Measurements from ENCODE around the gene RBMS3. TPM values are rescaled to one million over a fixed set of nuclear protein-coding genes. Genes with fewer than 3 reads are reported as not detected.

The RBMS3 gene
- total and polyA plus RNA-seq, 9 donors: 11.6 to 79.2 (median 63.1) TPM

GRCh38 chr3:29311795-29312194, 30.9 kb downstream of the RBMS3 start:
- TF ChIP-seq, protein P1, sequence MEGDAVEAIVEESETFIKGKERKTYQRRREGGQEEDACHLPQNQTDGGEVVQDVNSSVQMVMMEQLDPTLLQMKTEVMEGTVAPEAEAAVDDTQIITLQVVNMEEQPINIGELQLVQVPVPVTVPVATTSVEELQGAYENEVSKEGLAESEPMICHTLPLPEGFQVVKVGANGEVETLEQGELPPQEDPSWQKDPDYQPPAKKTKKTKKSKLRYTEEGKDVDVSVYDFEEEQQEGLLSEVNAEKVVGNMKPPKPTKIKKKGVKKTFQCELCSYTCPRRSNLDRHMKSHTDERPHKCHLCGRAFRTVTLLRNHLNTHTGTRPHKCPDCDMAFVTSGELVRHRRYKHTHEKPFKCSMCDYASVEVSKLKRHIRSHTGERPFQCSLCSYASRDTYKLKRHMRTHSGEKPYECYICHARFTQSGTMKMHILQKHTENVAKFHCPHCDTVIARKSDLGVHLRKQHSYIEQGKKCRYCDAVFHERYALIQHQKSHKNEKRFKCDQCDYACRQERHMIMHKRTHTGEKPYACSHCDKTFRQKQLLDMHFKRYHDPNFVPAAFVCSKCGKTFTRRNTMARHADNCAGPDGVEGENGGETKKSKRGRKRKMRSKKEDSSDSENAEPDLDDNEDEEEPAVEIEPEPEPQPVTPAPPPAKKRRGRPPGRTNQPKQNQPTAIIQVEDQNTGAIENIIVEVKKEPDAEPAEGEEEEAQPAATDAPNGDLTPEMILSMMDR (IDR thresholded peaks at IDR 0.05): no peak
- TF ChIP-seq POLR2A (IDR thresholded peaks at IDR 0.05): no peak
- TF ChIP-seq EP300 (IDR thresholded peaks at IDR 0.05): no peak
- no peaks in the 10 kb centered on the region for H3K36me3 ChIP-seq
- no peak overlapping the region for H3K4me3 ChIP-seq
- peak overlapping the region in 1 of 2 donors; percentile 9 for H3K27ac ChIP-seq
- 58 to 66% (median 62%) methylated on average over 3 of the region's 3 CpGs for WGBS, 3 donors
- H3K9me3 ChIP-seq: no peaks in the 10 kb centered on the region
- intact Hi-C loops (cut with DNase I): no loop called here
- H3K4me1 ChIP-seq (ENCODE audit: insufficient read depth): peaks cover 21% of the 10 kb centered on the region
- no peaks in the 10 kb centered on the region for H3K27me3 ChIP-seq
- no peak for DNase-seq

DNA sequence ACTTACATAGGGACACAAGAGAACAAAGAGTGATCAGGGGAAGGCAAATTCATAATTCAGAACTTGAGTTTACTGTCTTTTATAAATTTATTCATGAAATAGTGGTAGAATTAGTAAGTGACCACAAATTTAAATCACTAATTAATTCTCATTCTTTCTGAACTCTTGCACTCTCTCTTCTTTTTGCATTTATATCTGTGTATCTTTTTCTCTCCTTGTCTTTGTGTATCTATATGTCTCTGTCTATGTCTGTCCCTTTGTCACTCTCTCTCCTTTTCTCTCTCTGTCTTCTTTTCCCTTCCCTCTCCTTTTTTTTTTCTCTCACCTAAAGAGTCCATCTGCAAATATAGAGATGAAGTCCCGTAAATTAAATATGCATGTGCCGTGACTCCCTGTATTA, 31.5 kb downstream of the RBMS3 start:
- Histone ChIP-seq H3K4me3 (no peak overlapping the region), H3K9me3 (no peaks in the 10 kb centered on the region), H3K36me3 (no peaks in the 10 kb centered on the region), H3K27ac (no peak overlapping the region), H3K4me1 (ENCODE audit: insufficient read depth) (peaks cover 21% of the 10 kb centered on the region), H3K27me3 (no peaks in the 10 kb centered on the region)
- intact Hi-C loops (cut with DNase I): no loop called here
- DNase-seq: no peak
- 84 to 88% (median 85%) methylated on average over 2 of the region's 2 CpGs for WGBS, 3 donors
- TF ChIP-seq, protein P1 (IDR thresholded peaks at IDR 0.05): no peak
- TF ChIP-seq POLR2A (IDR thresholded peaks at IDR 0.05) (no peak), EP300 (IDR thresholded peaks at IDR 0.05) (no peak)

- no peaks in the 10 kb centered on the region for H3K27me3 ChIP-seq
- peaks cover 21% of the 10 kb centered on the region for H3K4me1 ChIP-seq (ENCODE audit: insufficient read depth)
- intact Hi-C loops (cut with DNase I): no loop called here
- WGBS, 3 donors: 12 to 23% (median 21%) methylated on average over 2 of the region's 2 CpGs
- H3K4me3 ChIP-seq: no peak overlapping the region
- no peaks in the 10 kb centered on the region for H3K36me3 ChIP-seq
- TF ChIP-seq POLR2A (IDR thresholded peaks at IDR 0.05) (no peak), EP300 (IDR thresholded peaks at IDR 0.05) (no peak)
- TF ChIP-seq, protein P1 (IDR thresholded peaks at IDR 0.05): no peak
- no peak overlapping the region for H3K27ac ChIP-seq
- no peaks in the 10 kb centered on the region for H3K9me3 ChIP-seq
- no peak for DNase-seq
Observed at GRCh38 chr3:29312960-29313452, 32.1 kb downstream of the RBMS3 start.

DNA sequence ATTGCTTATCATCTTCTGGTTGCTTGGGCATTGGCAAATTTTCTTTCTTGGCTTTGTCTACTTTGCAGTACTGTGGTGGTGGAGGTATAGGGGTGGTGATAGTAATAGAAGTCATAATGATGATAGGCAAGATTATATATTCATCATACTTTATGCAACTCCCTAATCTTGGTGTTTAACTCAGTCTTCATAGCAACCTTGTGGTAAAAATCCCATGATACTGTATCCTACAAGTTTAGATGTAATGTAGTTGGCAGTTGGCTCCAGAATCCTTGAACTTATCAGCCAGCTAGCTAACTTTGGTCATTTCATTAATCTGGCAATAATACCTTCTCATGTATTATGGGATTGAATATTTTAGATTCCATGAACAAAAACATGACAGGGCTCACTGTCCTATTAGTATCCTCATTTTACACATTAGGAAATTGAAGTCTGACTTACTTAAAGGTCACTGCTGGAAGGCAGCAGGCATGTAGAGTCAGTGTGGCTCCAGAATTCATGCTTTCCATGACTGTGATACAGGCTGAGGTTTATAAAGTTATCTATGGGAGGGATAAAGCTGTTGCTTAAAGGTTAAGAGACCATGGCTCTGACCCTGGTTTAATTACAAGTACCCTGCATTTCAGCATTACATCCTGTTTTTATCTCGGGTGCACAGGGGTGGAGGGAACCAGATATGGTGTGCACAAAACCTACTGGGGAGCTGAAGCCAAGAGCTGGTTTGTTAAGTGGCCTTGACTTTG, 33.3 kb downstream of the RBMS3 start:
- Histone ChIP-seq H3K4me1 (ENCODE audit: insufficient read depth) (peaks cover 23% of the 10 kb centered on the region), H3K36me3 (no peaks in the 10 kb centered on the region), H3K9me3 (no peaks in the 10 kb centered on the region), H3K27ac (no peak overlapping the region), H3K27me3 (no peaks in the 10 kb centered on the region), H3K4me3 (no peak overlapping the region)
- 70 to 81% (median 81%) methylated on average over 1 of the region's 1 CpG for WGBS, 3 donors
- DNase-seq: no peak
- TF ChIP-seq EP300 (IDR thresholded peaks at IDR 0.05) (no peak), POLR2A (IDR thresholded peaks at IDR 0.05) (no peak)
- TF ChIP-seq, protein P1 (IDR thresholded peaks at IDR 0.05): no peak
- intact Hi-C loops (cut with DNase I): no loop called here
